HG03139 (cell line): ENCODE measurements around the gene NAA25.
A peak's percentile ranks its signal among the peaks of the same experiment; 100 is the strongest.
"Not testable (repeated sequence)": the region's sequence is repeated elsewhere in the genome, so short reads cannot be mapped to it uniquely, and the experiment has no call there.

Experiments used
- ATAC-seq: cut with Tn5 transposase; IDR thresholded peaks from one replicate; pipeline ENCODE4 v1.9.1; 2021; ENCODE audit not compliant: unreplicated experiment

The NAA25 gene

GRCh38 chr12:112066566-112066965, 42.0 kb downstream of the NAA25 start:
- ATAC-seq = no peak

DNA sequence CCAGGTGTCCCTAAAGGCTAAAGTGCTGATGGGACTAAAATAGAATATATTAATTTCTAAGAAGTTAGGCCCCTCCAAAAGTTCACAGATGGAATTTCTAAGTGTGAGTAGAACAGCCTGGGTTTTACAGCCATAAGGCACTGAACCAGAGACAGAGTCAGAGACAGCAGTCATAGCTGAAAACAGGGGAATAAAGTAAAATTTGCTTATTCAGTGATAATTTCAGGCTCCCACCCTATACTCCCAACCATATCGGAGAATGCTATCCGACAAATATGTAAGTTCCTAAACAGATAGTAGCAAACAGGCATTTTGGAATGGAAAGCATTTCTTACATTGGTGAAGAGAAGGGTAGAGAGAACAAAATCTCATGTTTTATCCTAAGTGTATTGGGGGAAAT, 45.3 kb downstream of the NAA25 start:
- no peak for ATAC-seq

GRCh38 chr12:112061137-112061536, 47.4 kb downstream of the NAA25 start:
- no peak for ATAC-seq

DNA sequence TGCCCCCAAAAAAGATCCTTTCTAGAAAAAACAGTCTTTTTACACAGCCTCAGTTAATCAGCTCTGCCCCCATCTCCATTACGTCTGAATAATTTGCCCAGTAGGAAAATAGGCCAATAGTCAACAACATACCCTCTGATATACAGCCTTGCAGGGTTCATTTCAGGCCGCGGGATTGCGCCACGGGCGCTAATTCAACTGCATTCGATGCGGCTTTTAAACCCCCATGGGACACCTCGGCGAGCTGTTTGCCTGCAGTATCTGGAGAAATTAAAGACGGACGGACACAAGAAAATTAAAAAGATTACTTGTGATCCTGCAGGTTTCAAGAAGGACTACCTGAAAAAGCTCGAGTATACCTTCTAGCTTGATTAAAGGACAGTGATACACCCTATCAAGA, 59.2 kb downstream of the NAA25 start:
- no peak for ATAC-seq

DNA sequence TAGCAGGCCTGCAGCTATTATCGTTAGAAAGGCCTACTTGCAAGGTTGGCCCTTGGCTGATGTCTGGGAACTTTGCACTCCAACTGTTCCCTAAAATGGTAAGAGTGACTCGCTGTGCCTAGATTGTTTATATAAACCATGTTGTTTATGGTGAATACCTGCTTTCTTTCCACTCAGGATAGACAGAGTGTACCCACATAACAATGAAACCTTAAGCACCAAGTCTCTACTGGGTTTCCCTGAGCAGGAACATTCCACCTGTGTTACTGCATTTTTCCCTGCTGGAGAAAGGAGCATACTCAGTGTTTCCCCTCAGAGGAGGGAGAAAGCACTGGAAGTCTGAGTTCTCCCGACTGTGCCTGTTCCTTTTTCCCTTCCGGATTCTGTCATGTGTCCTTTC, 62.6 kb downstream of the NAA25 start:
- ATAC-seq = no peak

DNA sequence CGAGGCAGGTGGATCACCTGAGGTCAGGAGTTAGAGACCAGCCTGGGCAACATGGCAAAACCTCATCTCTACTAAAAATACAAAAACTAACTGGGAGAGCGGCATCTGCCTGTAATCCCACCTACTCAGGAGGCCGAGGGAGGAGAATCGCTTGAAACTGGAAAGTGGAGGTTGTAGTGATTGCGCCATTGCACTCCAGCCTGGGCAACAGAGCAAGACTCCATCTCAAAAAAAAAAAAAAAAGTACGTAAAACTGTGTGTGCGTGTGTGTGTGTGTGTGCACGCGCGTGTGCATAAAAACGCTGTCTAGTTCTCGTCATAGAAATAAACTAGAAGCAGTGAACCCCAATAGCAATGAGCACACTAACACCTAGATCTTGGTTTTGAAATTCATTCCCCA, 72.0 kb downstream of the NAA25 start:
- ATAC-seq = not testable (repeated sequence)

- no peak for ATAC-seq
Observed at GRCh38 chr12:112035219-112035785, 73.3 kb downstream of the NAA25 start.

GRCh38 chr12:112032292-112032691, 76.3 kb downstream of the NAA25 start:
- ATAC-seq = no peak

DNA sequence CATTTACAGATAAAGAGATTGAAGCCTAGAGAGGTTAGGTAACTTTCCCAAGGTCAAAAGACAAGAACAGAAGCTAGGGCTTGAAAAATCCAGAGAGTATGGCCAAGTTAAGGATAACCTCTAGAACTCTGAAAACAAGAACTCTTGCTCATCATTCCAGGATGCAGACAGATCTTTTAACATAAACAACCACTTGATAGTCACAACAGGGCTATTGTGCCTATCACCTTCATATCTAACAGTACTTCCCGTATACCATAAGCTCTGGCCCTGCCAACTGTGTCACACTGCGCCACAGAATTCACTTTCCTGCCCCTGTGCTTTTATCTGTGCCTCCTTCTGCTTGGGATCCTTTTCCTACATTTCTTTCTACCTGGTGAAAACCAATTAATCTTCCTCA, 77.1 kb downstream of the NAA25 start:
- no peak for ATAC-seq

DNA sequence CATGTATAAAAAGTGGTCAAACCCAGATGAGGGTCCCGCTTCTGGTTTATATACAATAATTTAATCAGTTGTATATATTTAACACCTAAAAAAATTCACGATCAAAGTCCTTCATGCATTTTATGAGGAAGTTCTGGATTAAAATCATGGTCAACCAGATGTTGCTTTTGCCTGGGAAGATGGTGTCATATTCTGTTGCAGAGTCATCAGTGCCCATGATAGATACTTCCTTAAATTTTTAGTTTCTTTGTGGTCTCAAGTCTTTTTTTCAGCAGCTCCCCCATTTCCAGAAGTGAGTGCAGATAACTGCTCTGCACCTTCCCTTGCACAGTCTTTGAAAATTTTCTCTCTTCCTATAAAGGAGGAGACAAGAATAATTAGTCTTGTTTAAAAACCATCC, 79.3 kb downstream of the NAA25 start:
- no peak for ATAC-seq

GRCh38 chr12:112025808-112026375, 82.7 kb downstream of the NAA25 start:
- ATAC-seq = no peak

DNA sequence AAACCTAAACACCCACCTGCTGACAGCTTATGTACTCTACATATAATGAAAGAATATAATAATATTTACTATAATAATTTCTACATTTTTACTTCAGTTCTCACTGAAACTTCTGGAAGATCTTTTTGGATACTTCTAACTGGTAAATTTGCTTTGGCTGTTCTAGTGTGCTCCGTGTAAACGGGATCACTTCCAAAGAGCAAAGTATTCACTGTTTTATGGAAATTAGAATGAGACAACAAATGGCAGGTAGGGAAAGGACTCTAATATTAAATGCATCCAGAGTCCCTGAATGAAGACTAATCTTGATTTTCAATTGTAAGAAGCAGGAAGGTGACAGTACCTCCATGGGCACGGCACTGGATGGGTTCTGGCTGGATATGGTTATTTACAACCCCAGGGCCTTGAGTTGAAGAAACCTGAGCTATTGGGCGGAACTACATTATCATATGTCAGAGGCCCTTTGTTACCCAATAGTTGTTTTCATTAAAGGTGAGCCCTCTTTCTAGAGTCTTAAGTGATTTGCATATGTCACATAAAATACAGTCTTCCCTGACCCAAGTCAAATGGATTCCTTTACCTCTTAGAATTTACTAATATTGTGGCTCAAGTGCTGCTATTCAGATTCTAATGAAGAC, 84.7 kb downstream of the NAA25 start:
- no peak for ATAC-seq

GRCh38 chr12:112022241-112023016, 86.2 kb downstream of the NAA25 start:
- ATAC-seq = no peak

DNA sequence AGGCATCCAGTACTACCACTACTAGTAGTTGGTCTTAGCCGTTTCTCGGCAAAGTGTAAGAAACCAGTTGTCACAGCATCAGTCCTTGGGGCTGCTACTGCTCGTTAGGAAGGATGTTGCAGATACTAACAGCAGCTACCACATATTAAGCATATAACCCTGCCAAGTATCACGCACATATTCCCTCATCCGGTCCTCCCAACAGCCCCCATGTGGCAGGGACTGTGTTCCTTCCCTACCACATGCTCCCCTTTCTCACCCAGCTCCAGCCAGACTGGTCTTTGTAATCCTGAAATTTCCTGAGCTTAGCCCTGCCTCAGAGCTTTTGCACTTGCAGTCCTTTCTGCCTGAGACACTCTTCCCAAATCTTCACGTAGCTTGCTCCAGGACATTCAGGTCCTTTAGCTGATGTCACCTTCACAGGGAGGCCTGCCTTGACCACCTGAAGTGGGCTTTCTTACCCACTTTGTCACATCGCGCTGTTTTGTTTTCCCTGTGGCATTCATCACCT, 87.6 kb downstream of the NAA25 start:
- no peak for ATAC-seq

GRCh38 chr12:112018571-112019237, 89.9 kb downstream of the NAA25 start:
- ATAC-seq = no peak

DNA sequence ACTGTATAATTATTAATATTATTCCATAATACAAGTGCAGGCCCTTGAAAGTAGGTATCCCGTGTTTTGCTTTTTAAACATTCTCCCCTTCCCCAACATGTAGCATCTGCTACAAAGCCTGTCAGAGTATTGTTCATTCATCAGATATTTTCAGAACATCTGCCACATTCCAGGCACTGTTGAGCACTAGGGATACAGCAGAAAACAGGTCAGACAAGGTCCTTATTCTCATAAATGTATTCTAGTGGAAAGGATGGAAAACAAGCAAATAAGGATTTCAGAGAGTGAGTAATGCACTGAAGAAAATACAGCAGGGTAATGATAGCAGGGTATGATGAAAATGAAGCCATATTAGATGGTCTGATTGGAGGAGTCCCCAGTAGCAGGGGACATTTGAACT, 91.5 kb downstream of the NAA25 start:
- ATAC-seq = no peak

- ATAC-seq = no peak
Observed at GRCh38 chr12:112015938-112016337, 92.6 kb downstream of the NAA25 start.

- ATAC-seq = peak; percentile 14
Observed at GRCh38 chr12:112013601-112014402, 94.8 kb downstream of the NAA25 start.

DNA sequence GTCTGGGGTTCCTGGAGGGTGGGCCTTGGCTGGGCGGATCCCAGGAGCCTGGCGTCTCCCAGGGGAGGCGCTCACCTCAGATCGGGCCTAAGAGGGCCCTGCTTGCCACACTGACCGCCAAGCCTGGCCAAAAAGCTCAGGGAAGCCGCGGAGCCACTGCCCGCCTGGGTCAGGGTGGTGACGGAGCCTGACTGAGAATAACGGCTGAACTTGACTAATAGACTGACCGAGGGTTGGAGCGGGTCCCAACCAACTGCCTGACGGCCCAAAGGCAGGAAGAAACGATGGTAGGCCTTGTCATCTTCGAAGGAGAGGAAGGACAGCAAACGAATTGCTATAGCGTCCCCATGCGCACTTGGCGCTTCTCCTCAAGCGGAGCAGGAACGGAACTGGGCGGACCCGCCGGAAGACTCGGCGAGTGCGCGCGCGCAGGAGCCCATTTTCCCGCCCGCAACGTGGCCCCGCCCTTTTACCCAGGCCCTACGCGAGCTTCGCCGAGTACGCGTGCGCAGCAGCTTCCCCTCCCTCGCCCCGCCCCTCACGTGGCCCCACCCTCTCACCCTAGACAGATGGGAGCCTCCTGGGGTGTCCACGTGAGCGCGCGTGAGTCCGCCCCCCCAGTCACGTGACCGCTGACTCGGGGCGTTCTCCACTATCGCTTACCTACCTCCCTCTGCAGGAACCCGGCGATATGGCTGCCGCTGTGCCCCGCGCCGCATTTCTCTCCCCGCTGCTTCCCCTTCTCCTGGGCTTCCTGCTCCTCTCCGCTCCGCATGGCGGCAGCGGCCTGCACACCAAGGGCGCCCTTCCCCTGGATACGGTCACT, 95.6 kb downstream of the NAA25 start, which contains the start of the genes ERP29 and TMEM116:
Gene ERP29 (plus strand): TSS at position 652 of the 826 bp plus-strand sequence. CDS start 40 bp downstream, at position 692.
Gene TMEM116 (minus strand): TSS at position 391 of the 826 bp plus-strand sequence. CDS start 7,895 bp downstream, outside the sequence.
- ATAC-seq = peak; percentile 59
